BJ (cell line): Measurements from ENCODE around the gene PDZD2. TPM values are rescaled to one million over a fixed set of nuclear protein-coding genes. Genes with fewer than 3 reads are reported as not detected.

Experiments
- CTCF ChIA-PET: fragments of 350-600 bp; formaldehyde crosslinking; extraction: SDS; loops from one replicate; lab custom pipeline; 2021; ENCODE audit warnings: antibody characterized with exemption, inconsistent platforms; lab: Yijun Ruan, JAX
- POLR2A ChIA-PET: fragments of 300-600 bp; sonication (Branson Sonifier 250); formaldehyde crosslinking; extraction: SDS; loops from one replicate; lab custom pipeline; 2021; ENCODE audit warnings: antibody characterized with exemption; lab: Charles Lee
- DNase-seq: peaks from one replicate; pipeline ENCODE4 v3.0.0-alpha.2; 2011; ENCODE audit warnings: low read depth
- H3K27me3 ChIP-seq: 2 replicates; pipeline ENCODE4 v1.6.0; 2011; ENCODE audit warnings: low read length; ENCODE audit not compliant: control insufficient read depth, insufficient read depth
- H3K36me3 ChIP-seq: 2 replicates; pipeline ENCODE4 v1.5.1; 2011; ENCODE audit warnings: low read length; ENCODE audit not compliant: control insufficient read depth, insufficient read depth
- H3K4me3 ChIP-seq: 2 replicates; pipeline ENCODE4 v1.5.1; 2011; ENCODE audit warnings: low read depth, mild to moderate bottlenecking, control low read depth, low read length
- CTCF ChIP-seq: IDR thresholded peaks from 2 replicates; pipeline ENCODE4 v1.5.1; 2011; ENCODE audit warnings: low read depth, mild to moderate bottlenecking, control low read depth, inconsistent platforms, low read length, moderate library complexity; ENCODE audit not compliant: insufficient read depth
- polyA plus RNA-seq: library from polyadenylated mRNA; depleted of rRNA; stranded (reverse); fragments of >200 nt; gene quantifications from 2 replicates; pipeline ENCODE4 v1.2.3, GENCODE V29; 2011

Gene PDZD2
- polyA plus RNA-seq, 1 experiment: 0.06 TPM

DNA sequence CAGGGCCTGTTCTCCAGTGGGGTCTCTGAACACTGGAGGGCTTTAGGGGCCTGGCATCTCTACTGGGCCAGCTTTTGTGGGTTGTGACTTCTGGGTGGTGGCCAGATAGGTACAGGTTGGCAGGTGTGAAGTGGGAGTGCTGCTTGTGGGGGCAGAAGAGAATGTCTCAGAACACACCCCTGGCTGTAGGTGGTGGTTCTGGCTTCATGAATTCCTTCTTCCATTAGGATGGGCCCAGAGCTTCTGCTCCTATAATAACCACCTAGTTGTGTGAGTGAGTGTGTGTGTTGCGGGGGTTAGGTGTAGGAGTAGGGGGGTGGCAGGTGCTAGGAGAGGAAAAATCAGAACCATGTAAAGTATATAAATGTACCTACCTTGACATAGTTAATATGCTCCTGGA is 1.6 kb downstream of the PDZD2 start:
- ChIA-PET POLR2A (no interaction called here), CTCF (interaction anchor here (0.6 kb wide), 1 partner anchor 54 kb away, joined by 3 read pairs; no protein-coding TSS in a partner anchor)
- DNase-seq: no peak
- Histone ChIP-seq H3K36me3 (no peaks in the 10 kb centered on the region), H3K4me3 (no peak overlapping the region), H3K27me3 (peaks cover 20% of the 10 kb centered on the region)
- TF ChIP-seq CTCF: no peak

DNA sequence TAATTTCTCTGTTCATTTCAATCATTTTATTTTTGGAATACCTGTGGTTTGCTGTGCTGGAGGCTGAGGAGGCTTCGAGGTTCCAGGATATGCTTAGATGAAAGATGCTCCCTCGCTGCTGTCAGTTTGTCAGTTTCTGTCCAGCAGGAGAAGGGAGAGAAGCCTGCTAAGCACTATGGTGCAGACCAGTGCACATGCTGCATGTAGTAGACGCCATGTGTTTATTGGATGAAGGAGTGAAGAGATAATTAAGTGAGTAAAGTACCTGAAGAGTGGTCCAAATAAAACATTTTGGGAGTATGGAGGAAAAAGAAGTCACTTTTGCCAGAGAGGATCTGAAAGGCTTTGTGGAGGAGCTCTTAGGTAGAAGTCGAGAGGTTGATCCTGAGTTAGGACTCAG is 2.1 kb downstream of the PDZD2 start:
- CTCF ChIA-PET: no interaction called here
- no peak for TF ChIP-seq CTCF
- POLR2A ChIA-PET: no interaction called here

DNA sequence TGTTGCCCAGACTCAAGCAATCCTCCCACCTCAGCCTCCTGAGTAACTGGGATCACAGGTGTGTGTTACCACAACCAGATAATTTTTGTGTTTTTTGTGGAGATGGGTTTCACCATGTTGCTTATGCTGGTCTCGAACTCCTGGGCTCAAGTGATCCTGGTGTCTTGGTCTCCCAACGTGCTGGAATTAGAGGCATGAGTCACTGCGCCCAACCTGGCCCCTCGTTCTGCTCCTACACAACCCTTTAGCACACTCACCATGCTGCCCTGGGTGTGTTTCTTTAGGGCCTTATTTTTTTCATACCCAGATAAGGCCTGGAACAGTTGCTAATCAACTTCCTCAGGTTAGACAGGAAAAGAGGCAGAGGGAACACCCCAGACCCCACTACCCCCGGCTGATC is 2.6 kb downstream of the PDZD2 start:
- ChIA-PET POLR2A (no interaction called here), CTCF (no interaction called here)
- Histone ChIP-seq H3K27me3 (peaks cover 20% of the 10 kb centered on the region), H3K4me3 (no peak overlapping the region), H3K36me3 (no peaks in the 10 kb centered on the region)
- TF ChIP-seq CTCF: no peak
- no peak for DNase-seq

More for the DNA sequence above, 2.1 kb downstream of the PDZD2 start:
- no peaks in the 10 kb centered on the region for H3K36me3 ChIP-seq
- H3K27me3 ChIP-seq: peaks cover 20% of the 10 kb centered on the region
- no peak overlapping the region for H3K4me3 ChIP-seq
- DNase-seq: no peak

GRCh38 chr5:31645420-31646081 is 6.6 kb downstream of the PDZD2 start:
- DNase-seq: no peak
- no peak for TF ChIP-seq CTCF
- CTCF ChIA-PET: no interaction called here
- POLR2A ChIA-PET: no interaction called here
- H3K4me3 ChIP-seq: no peak overlapping the region
- H3K27me3 ChIP-seq: peaks cover 11% of the 10 kb centered on the region
- H3K36me3 ChIP-seq: no peaks in the 10 kb centered on the region

DNA sequence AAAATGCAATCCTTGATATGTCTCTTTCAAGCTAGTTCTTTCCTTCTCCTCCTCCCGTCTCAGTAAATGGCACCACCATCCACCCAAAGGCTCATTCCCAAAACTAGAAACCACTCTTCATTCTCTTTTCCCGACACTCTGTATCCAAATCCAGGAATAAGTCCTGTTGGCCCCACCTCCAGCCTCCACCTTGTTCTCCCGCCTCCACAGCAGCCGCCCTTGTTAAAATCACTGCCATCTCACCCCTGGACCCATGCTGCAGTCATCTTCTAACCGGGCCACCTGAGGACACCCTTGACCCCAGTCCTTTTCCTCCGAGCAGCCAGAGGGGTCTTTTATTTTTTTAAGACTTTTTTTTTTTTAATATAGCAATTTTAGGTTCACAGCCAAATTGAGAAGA is 9.4 kb downstream of the PDZD2 start:
- Histone ChIP-seq H3K36me3 (no peaks in the 10 kb centered on the region), H3K4me3 (no peak overlapping the region), H3K27me3 (0 out of 2 replicates have a peak, but pooled peaks cover 3% of the 10 kb centered on the region)
- DNase-seq: no peak
- no peak for TF ChIP-seq CTCF
- ChIA-PET CTCF (no interaction called here), POLR2A (no interaction called here)
